ENCODE results near the gene RBM4.

DNA sequence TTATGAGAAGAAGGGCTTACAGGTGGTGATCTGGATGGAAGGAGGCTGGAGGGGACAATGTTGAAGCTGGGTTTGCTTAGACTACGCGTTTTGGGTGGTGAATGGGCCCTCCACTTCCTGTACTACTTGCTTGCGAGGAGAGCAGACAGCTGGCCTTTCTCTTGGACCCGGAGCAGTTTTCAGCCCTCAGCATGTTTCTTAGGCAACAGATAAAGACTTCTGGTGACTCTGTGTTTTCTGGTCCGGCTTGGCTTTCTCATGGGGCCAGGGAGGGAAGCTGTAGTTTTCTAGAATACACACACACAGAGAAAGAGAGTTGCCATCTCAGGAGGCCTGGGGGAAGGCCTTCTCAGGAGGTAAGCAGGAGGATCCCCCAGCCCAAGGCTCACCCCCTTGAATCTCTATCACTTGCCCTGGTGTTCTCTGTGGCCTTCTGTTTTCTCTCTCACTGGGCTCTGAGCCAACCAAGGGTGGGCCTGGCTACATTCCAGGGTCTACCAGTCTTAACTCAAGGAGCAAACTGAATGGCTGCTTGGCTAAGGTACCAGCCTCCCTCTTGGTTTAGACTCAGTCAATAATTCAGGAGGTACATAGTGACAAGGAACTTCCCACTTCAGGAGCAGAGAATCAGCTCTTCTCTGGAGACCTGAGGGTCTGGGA lies 43.1 kb upstream of the RBM4 start:
- no peak for TF ChIP-seq EZH2 (IDR thresholded peaks at IDR 0.05; ENCODE audit: insufficient read depth, poor library complexity, severe bottlenecking)
- TF ChIP-seq EZH2phosphoT487 (IDR thresholded peaks at IDR 0.05; ENCODE audit: insufficient read depth, low read depth) = no peak

Measured in GM23248 (cell line).